Stimulated activated CD8-positive, alpha-beta memory T cell treated with anti-CD3 and anti-CD28 coated beads, Interleukin-12 subunit alpha, Interleukin-12 subunit beta, amount 100 ng/mL, for 24 hours (primary cell): ENCODE data around the gene B4GALNT4.
"Not testable (repeated sequence)": the region's sequence is repeated elsewhere in the genome, so short reads cannot be mapped to it uniquely, and the experiment has no call there.

Source experiments
- DNase-seq: peaks from one replicate; pipeline ENCODE4 v3.0.0-alpha.2; 2020; ENCODE audit errors: extremely low read depth

B4GALNT4 gene

GRCh38 chr11:406796-407650, 37.7 kb downstream of the B4GALNT4 start:
- peak; percentile 83 for DNase-seq

GRCh38 chr11:407651-408123, 38.4 kb downstream of the B4GALNT4 start:
- no peak for DNase-seq

GRCh38 chr11:408154-409007, 39.1 kb downstream of the B4GALNT4 start:
- DNase-seq: no peak

- DNase-seq: no peak
These were observed 39.8 kb downstream of the B4GALNT4 start for GRCh38 chr11:409008-409599.

GRCh38 chr11:409600-410483, 40.5 kb downstream of the B4GALNT4 start:
- no peak for DNase-seq

GRCh38 chr11:410711-411110, 41.4 kb downstream of the B4GALNT4 start:
- DNase-seq: not testable (repeated sequence)

- DNase-seq: not testable (repeated sequence)
These were observed 42.2 kb downstream of the B4GALNT4 start for GRCh38 chr11:411520-411919.

GRCh38 chr11:412641-413119, 43.4 kb downstream of the B4GALNT4 start:
- DNase-seq: no peak

- no peak for DNase-seq
These were observed 44.1 kb downstream of the B4GALNT4 start for GRCh38 chr11:413120-414081.

GRCh38 chr11:414318-414857, 45.1 kb downstream of the B4GALNT4 start:
- no peak for DNase-seq

- no peak for DNase-seq
These were observed 46.3 kb downstream of the B4GALNT4 start for GRCh38 chr11:415640-416041.

GRCh38 chr11:416051-416756, 46.9 kb downstream of the B4GALNT4 start:
- DNase-seq: no peak

- no peak for DNase-seq
These were observed 47.7 kb downstream of the B4GALNT4 start for GRCh38 chr11:416757-417621.

GRCh38 chr11:417652-418342, 48.5 kb downstream of the B4GALNT4 start:
- no peak for DNase-seq

GRCh38 chr11:418343-419247, 49.3 kb downstream of the B4GALNT4 start:
- no peak for DNase-seq
